ENCODE data around the gene NBPF3. TPM values are rescaled to one million over a fixed set of nuclear protein-coding genes. Genes with fewer than 3 reads are reported as not detected.

Gene NBPF3
- total RNA-seq, 4 donors from 2014 or later: 2.3 to 80.2 (median 10.9) TPM

GRCh38 chr1:21495225-21495820 lies 55.4 kb downstream of the NBPF3 start:
- Histone ChIP-seq H3K27ac (no peak overlapping the region), H3K4me1 (no peaks in the 10 kb centered on the region), H3K4me3 (no peak overlapping the region), H3K9me3 (no peaks in the 10 kb centered on the region), H3K27me3 (peaks cover 11% of the 10 kb centered on the region), H3K36me3 (no peaks in the 10 kb centered on the region)
- no peak for DNase-seq
- TF ChIP-seq POLR2A (IDR thresholded peaks at IDR 0.05) (no peak), EP300 (IDR thresholded peaks at IDR 0.05; ENCODE audit: low read depth) (no peak), POLR2AphosphoS5 (IDR thresholded peaks at IDR 0.05) (no peak)
- TF ChIP-seq, protein P1, sequence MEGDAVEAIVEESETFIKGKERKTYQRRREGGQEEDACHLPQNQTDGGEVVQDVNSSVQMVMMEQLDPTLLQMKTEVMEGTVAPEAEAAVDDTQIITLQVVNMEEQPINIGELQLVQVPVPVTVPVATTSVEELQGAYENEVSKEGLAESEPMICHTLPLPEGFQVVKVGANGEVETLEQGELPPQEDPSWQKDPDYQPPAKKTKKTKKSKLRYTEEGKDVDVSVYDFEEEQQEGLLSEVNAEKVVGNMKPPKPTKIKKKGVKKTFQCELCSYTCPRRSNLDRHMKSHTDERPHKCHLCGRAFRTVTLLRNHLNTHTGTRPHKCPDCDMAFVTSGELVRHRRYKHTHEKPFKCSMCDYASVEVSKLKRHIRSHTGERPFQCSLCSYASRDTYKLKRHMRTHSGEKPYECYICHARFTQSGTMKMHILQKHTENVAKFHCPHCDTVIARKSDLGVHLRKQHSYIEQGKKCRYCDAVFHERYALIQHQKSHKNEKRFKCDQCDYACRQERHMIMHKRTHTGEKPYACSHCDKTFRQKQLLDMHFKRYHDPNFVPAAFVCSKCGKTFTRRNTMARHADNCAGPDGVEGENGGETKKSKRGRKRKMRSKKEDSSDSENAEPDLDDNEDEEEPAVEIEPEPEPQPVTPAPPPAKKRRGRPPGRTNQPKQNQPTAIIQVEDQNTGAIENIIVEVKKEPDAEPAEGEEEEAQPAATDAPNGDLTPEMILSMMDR (IDR thresholded peaks at IDR 0.05): no peak
- intact Hi-C loops (cut with DNase I; ENCODE audit: low total_unique reads) (no loop called here), in situ Hi-C loops (cut with MboI; ENCODE audit: low pct_ligation_motif_present in 1 of 4, low pct_unique_long_range_greater_than_20kb in 1 of 4, low sequenced_read_pairs in 3 of 4) (no loop called here)
- WGBS, 2 donors (ENCODE audit: low coverage in 1 of 2): 84% methylated on average over 7 of the region's 7 CpGs; no CpG with 5 or more reads in 1 of the 2 donors

- Histone ChIP-seq H3K9me3 (no peaks in the 10 kb centered on the region), H3K27ac (no peak overlapping the region), H3K4me3 (no peak overlapping the region), H3K4me1 (no peaks in the 10 kb centered on the region), H3K27me3 (peaks cover 11% of the 10 kb centered on the region), H3K36me3 (no peaks in the 10 kb centered on the region)
- no peak for DNase-seq
- in situ Hi-C loops (cut with MboI; ENCODE audit: low pct_ligation_motif_present in 1 of 4, low pct_unique_long_range_greater_than_20kb in 1 of 4, low sequenced_read_pairs in 3 of 4) (no loop called here), intact Hi-C loops (cut with DNase I; ENCODE audit: low total_unique reads) (no loop called here)
- WGBS, 2 donors (ENCODE audit: low coverage in 1 of 2): 67 to 84% methylated on average over 1 of the region's 1 CpG
- TF ChIP-seq EP300 (IDR thresholded peaks at IDR 0.05; ENCODE audit: low read depth) (no peak), POLR2AphosphoS5 (IDR thresholded peaks at IDR 0.05) (no peak), POLR2A (IDR thresholded peaks at IDR 0.05) (no peak)
- TF ChIP-seq, protein P1 (IDR thresholded peaks at IDR 0.05): no peak
Measured at GRCh38 chr1:21496063-21496462, 56.1 kb downstream of the NBPF3 start.

DNA sequence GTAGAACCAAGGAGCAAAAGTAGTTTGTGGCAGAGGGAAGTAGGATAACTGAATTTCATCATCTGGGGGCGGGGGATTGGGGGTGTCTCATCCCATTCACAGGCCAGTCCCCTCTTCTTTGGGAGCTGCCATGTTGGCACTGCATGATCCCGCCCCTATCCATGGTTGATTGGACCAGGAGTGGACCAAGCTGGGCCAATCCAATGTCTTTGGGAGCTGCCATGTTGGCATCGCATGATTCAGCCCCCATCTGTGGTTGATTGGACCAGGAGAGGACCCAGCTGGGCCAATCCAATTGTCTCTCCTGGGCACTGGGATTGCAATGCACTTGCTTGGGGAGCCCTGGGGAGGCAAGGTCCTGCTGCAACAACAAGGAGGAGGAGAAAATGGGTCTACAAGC lies 56.9 kb downstream of the NBPF3 start:
- TF ChIP-seq POLR2A (IDR thresholded peaks at IDR 0.05) (no peak), EP300 (IDR thresholded peaks at IDR 0.05; ENCODE audit: low read depth) (no peak), POLR2AphosphoS5 (IDR thresholded peaks at IDR 0.05) (no peak)
- TF ChIP-seq, protein P1 (IDR thresholded peaks at IDR 0.05): no peak
- Histone ChIP-seq H3K9me3 (no peaks in the 10 kb centered on the region), H3K27me3 (peaks cover 11% of the 10 kb centered on the region), H3K36me3 (no peaks in the 10 kb centered on the region), H3K4me3 (no peak overlapping the region), H3K4me1 (no peaks in the 10 kb centered on the region), H3K27ac (no peak overlapping the region)
- 79% methylated on average over 3 of the region's 3 CpGs; no CpG with 5 or more reads in 1 of the 2 donors for WGBS, 2 donors (ENCODE audit: low coverage in 1 of 2)
- DNase-seq: no peak
- intact Hi-C loops (cut with DNase I; ENCODE audit: low total_unique reads): no loop called here
- in situ Hi-C loops (cut with MboI; ENCODE audit: low pct_ligation_motif_present in 1 of 4, low pct_unique_long_range_greater_than_20kb in 1 of 4, low sequenced_read_pairs in 3 of 4): no loop called here

DNA sequence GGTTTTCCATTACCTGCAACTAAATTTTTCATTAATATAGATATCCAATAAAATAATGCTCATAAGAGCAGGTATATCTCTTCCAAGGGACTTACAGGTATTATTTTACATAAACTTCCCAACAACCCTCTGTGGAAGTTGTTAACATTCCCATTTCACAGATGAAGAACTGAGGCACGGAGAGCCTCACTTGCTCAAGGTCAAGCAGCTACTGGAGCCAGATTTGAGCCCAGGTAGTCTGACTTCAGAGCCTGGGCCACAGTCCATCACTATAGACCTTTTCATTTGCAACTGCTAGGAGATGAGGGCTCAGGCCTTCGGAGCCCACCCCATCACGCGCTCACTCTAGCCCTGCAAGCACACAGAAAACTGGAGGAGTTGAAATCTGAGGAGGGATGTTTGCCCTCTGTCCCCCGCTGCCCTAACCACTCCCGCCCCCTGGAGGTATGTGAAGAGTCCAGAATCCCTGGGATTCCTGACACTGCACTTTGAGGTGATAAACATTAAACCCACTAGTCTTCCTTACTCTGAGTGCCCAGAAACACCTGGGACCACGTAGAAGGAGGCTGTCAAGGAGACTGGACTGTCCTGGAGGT lies 57.6 kb downstream of the NBPF3 start:
- TF ChIP-seq POLR2AphosphoS5 (IDR thresholded peaks at IDR 0.05) (no peak), EP300 (IDR thresholded peaks at IDR 0.05; ENCODE audit: low read depth) (no peak), POLR2A (IDR thresholded peaks at IDR 0.05) (no peak)
- TF ChIP-seq, protein P1 (IDR thresholded peaks at IDR 0.05): no peak
- in situ Hi-C loops (cut with MboI; ENCODE audit: low pct_ligation_motif_present in 1 of 4, low pct_unique_long_range_greater_than_20kb in 1 of 4, low sequenced_read_pairs in 3 of 4) (no loop called here), intact Hi-C loops (cut with DNase I; ENCODE audit: low total_unique reads) (no loop called here)
- Histone ChIP-seq H3K36me3 (no peaks in the 10 kb centered on the region), H3K27me3 (peaks cover 5% of the 10 kb centered on the region), H3K27ac (no peak overlapping the region), H3K4me3 (no peak overlapping the region), H3K4me1 (no peaks in the 10 kb centered on the region), H3K9me3 (no peaks in the 10 kb centered on the region)
- 69 to 86% methylated on average over 1 to 7 of the region's 7 CpGs for WGBS, 2 donors (ENCODE audit: low coverage in 1 of 2)
- DNase-seq: no peak
